ENCODE measurements around the gene KIAA0319L. TPM values are rescaled to one million over a fixed set of nuclear protein-coding genes. Genes with fewer than 3 reads are reported as not detected.
A peak's percentile ranks its signal among the peaks of the same experiment; 100 is the strongest.
"Not testable (repeated sequence)": the region's sequence is repeated elsewhere in the genome, so short reads cannot be mapped to it uniquely, and the experiment has no call there.

Gene KIAA0319L
- total RNA-seq, 1 donor from 2014 or later = 66.9 TPM

GRCh38 chr1:35466120-35466519 lies 91.1 kb downstream of the KIAA0319L start:
- DNase-seq (ENCODE audit: low spot score) (no peak), ATAC-seq (no peak)
- intact Hi-C loops (cut with DNase I) = no loop called here

- ATAC-seq; intact Hi-C loops (cut with DNase I); DNase-seq (ENCODE audit: low spot score): not testable (repeated sequence)
These were observed 93.5 kb downstream of the KIAA0319L start for GRCh38 chr1:35463749-35464148.

- DNase-seq (ENCODE audit: low spot score) (no peak), ATAC-seq (no peak)
- intact Hi-C loops (cut with DNase I) = no loop called here
These were observed 94.0 kb downstream of the KIAA0319L start for GRCh38 chr1:35463232-35463631.

- ATAC-seq (no peak), DNase-seq (ENCODE audit: low spot score) (no peak)
- intact Hi-C loops (cut with DNase I) = no loop called here
These were observed 95.1 kb downstream of the KIAA0319L start for GRCh38 chr1:35461966-35462651.

- ATAC-seq (no peak), DNase-seq (ENCODE audit: low spot score) (no peak)
- intact Hi-C loops (cut with DNase I) = no loop called here
These were observed 96.4 kb downstream of the KIAA0319L start for GRCh38 chr1:35460796-35461195.

- intact Hi-C loops (cut with DNase I) = no loop called here
- ATAC-seq (peak; percentile 55), DNase-seq (ENCODE audit: low spot score) (no peak)
These were observed 102.6 kb downstream of the KIAA0319L start for GRCh38 chr1:35454616-35455015.

- ATAC-seq (peak; percentile 14), DNase-seq (ENCODE audit: low spot score) (no peak)
- intact Hi-C loops (cut with DNase I) = no loop called here
These were observed 103.0 kb downstream of the KIAA0319L start for GRCh38 chr1:35454176-35454575.

- no peak for DNase-seq (ENCODE audit: low spot score)
- intact Hi-C loops (cut with DNase I) = loop anchor here (2.0 kb wide), 1 partner anchor 110 kb away; no protein-coding TSS in a partner anchor
- no peak for ATAC-seq
These were observed 104.2 kb downstream of the KIAA0319L start for GRCh38 chr1:35453031-35453430.

GRCh38 chr1:35452106-35452774 lies 105.0 kb downstream of the KIAA0319L start:
- intact Hi-C loops (cut with DNase I) = loop anchor here (2.0 kb wide), 1 partner anchor 111 kb away; no protein-coding TSS in a partner anchor
- DNase-seq (ENCODE audit: low spot score) (no peak), ATAC-seq (peak; percentile 48)

- peak; percentile 89 for ATAC-seq
- peak; percentile 91 for DNase-seq (ENCODE audit: low spot score)
- intact Hi-C loops (cut with DNase I) = no loop called here
These were observed 106.1 kb downstream of the KIAA0319L start for GRCh38 chr1:35451125-35451528.

- DNase-seq (ENCODE audit: low spot score) (no peak), ATAC-seq (no peak)
- intact Hi-C loops (cut with DNase I) = no loop called here
These were observed 107.7 kb downstream of the KIAA0319L start for GRCh38 chr1:35449334-35450008.

GRCh38 chr1:35448344-35448801 lies 108.8 kb downstream of the KIAA0319L start:
- ATAC-seq (peak; percentile 88), DNase-seq (ENCODE audit: low spot score) (no peak)
- intact Hi-C loops (cut with DNase I) = no loop called here

GRCh38 chr1:35447278-35447677 lies 109.9 kb downstream of the KIAA0319L start:
- intact Hi-C loops (cut with DNase I) = no loop called here
- DNase-seq (ENCODE audit: low spot score) = no peak
- no peak for ATAC-seq

- intact Hi-C loops (cut with DNase I) = no loop called here
- ATAC-seq (no peak), DNase-seq (ENCODE audit: low spot score) (no peak)
These were observed 112.8 kb downstream of the KIAA0319L start for GRCh38 chr1:35444519-35444774.

- DNase-seq (ENCODE audit: low spot score) (no peak), ATAC-seq (no peak)
- intact Hi-C loops (cut with DNase I) = no loop called here
These were observed 113.3 kb downstream of the KIAA0319L start for GRCh38 chr1:35443768-35444518.

- intact Hi-C loops (cut with DNase I) = no loop called here
- ATAC-seq = no peak
- DNase-seq (ENCODE audit: low spot score) = no peak
These were observed 114.5 kb downstream of the KIAA0319L start for GRCh38 chr1:35442734-35443133.

- DNase-seq (ENCODE audit: low spot score) (no peak), ATAC-seq (no peak)
- intact Hi-C loops (cut with DNase I) = no loop called here
These were observed 115.2 kb downstream of the KIAA0319L start for GRCh38 chr1:35441926-35442579.

- ATAC-seq = no peak
- no peak for DNase-seq (ENCODE audit: low spot score)
- intact Hi-C loops (cut with DNase I) = no loop called here
These were observed 117.6 kb downstream of the KIAA0319L start for GRCh38 chr1:35439626-35440025.

- ATAC-seq (no peak), DNase-seq (ENCODE audit: low spot score) (no peak)
- intact Hi-C loops (cut with DNase I) = no loop called here
These were observed 120.0 kb downstream of the KIAA0319L start for GRCh38 chr1:35437200-35437599.

Data from sciatic nerve (tissue), 2 donors.